ENCODE data around the gene REEP5. TPM values are rescaled to one million over a fixed set of nuclear protein-coding genes. Genes with fewer than 3 reads are reported as not detected.
"Not testable (repeated sequence)": the region's sequence is repeated elsewhere in the genome, so short reads cannot be mapped to it uniquely, and the experiment has no call there.

The REEP5 gene
- total RNA-seq, 1 experiment from 2014 or later = 57.0 TPM

- no peaks in the 10 kb centered on the region; the same call in 1 of the 2 replicates for H3K9me3 ChIP-seq (replicated peaks)
- H3K4me3 ChIP-seq = peak overlapping the region; percentile 83
- H3K27me3 ChIP-seq (replicated peaks) = no peaks in the 10 kb centered on the region
- peaks cover 21% of the 10 kb centered on the region for H3K4me1 ChIP-seq (replicated peaks)
- peak overlapping the region; percentile 55 for H3K27ac ChIP-seq
- H3K36me3 ChIP-seq = peaks cover 51% of the 10 kb centered on the region
- peak; percentile 79 to 88 for DNase-seq (ENCODE audit: low read depth in 1 of 2, low spot score in 2 of 2)
These were observed 798 bp downstream of the REEP5 start for GRCh38 chr5:112921026-112921832.

GRCh38 chr5:112919972-112920371 lies 2.1 kb downstream of the REEP5 start:
- Histone ChIP-seq H3K27ac (no peak overlapping the region), H3K4me3 (no peak overlapping the region), H3K36me3 (peaks cover 62% of the 10 kb centered on the region), H3K9me3 (replicated peaks) (no peaks in the 10 kb centered on the region; the same call in 1 of the 2 replicates), H3K4me1 (replicated peaks) (peaks cover 21% of the 10 kb centered on the region), H3K27me3 (replicated peaks) (no peaks in the 10 kb centered on the region)
- DNase-seq (ENCODE audit: low read depth in 1 of 2, low spot score in 2 of 2) = no peak

- Histone ChIP-seq H3K9me3 (replicated peaks) (no peaks in the 10 kb centered on the region; the same call in 1 of the 2 replicates), H3K4me3 (no peak overlapping the region), H3K4me1 (replicated peaks) (peaks cover 24% of the 10 kb centered on the region), H3K27me3 (replicated peaks) (no peaks in the 10 kb centered on the region), H3K36me3 (peaks cover 74% of the 10 kb centered on the region), H3K27ac (no peak overlapping the region)
- DNase-seq (ENCODE audit: low read depth in 1 of 2, low spot score in 2 of 2) = peak; percentile 52 to 56
These were observed 3.3 kb downstream of the REEP5 start for GRCh38 chr5:112918679-112919078.

GRCh38 chr5:112918136-112918535 lies 3.9 kb downstream of the REEP5 start:
- Histone ChIP-seq H3K4me1 (replicated peaks) (peaks cover 28% of the 10 kb centered on the region), H3K4me3 (no peak overlapping the region), H3K27me3 (replicated peaks) (no peaks in the 10 kb centered on the region), H3K27ac (no peak overlapping the region), H3K9me3 (replicated peaks) (no peaks in the 10 kb centered on the region; the same call in 1 of the 2 replicates), H3K36me3 (peaks cover 77% of the 10 kb centered on the region)
- no peak for DNase-seq (ENCODE audit: low read depth in 1 of 2, low spot score in 2 of 2)

- Histone ChIP-seq H3K27ac (no peak overlapping the region), H3K36me3 (peaks cover 83% of the 10 kb centered on the region), H3K9me3 (replicated peaks) (no peaks in the 10 kb centered on the region; the same call in 1 of the 2 replicates), H3K4me3 (no peak overlapping the region), H3K4me1 (replicated peaks) (peaks cover 31% of the 10 kb centered on the region), H3K27me3 (replicated peaks) (no peaks in the 10 kb centered on the region)
- DNase-seq (ENCODE audit: low read depth in 1 of 2, low spot score in 2 of 2) = no peak
These were observed 4.5 kb downstream of the REEP5 start for GRCh38 chr5:112917453-112917995.

GRCh38 chr5:112915831-112916230 lies 6.2 kb downstream of the REEP5 start:
- no peak for DNase-seq (ENCODE audit: low read depth in 1 of 2, low spot score in 2 of 2)
- Histone ChIP-seq H3K27me3 (replicated peaks) (no peaks in the 10 kb centered on the region), H3K4me3 (no peak overlapping the region), H3K27ac (no peak overlapping the region), H3K9me3 (replicated peaks) (no peaks in the 10 kb centered on the region), H3K4me1 (replicated peaks) (peaks cover 29% of the 10 kb centered on the region), H3K36me3 (peaks cover 82% of the 10 kb centered on the region)

- H3K4me1 ChIP-seq (replicated peaks) = peaks cover 24% of the 10 kb centered on the region
- H3K27ac ChIP-seq = no peak overlapping the region
- no peaks in the 10 kb centered on the region for H3K9me3 ChIP-seq (replicated peaks)
- no peak for DNase-seq (ENCODE audit: low read depth in 1 of 2, low spot score in 2 of 2)
- H3K36me3 ChIP-seq = peaks cover 88% of the 10 kb centered on the region
- H3K4me3 ChIP-seq = no peak overlapping the region
- no peaks in the 10 kb centered on the region for H3K27me3 ChIP-seq (replicated peaks)
These were observed 7.4 kb downstream of the REEP5 start for GRCh38 chr5:112914584-112914983.

- H3K27me3 ChIP-seq (replicated peaks) = no peaks in the 10 kb centered on the region
- no peak for DNase-seq (ENCODE audit: low read depth in 1 of 2, low spot score in 2 of 2)
- peaks cover 67% of the 10 kb centered on the region for H3K36me3 ChIP-seq
- no peaks in the 10 kb centered on the region for H3K9me3 ChIP-seq (replicated peaks)
- peaks cover 15% of the 10 kb centered on the region for H3K4me1 ChIP-seq (replicated peaks)
- no peak overlapping the region for H3K4me3 ChIP-seq
- H3K27ac ChIP-seq = no peak overlapping the region
These were observed 11.5 kb downstream of the REEP5 start for GRCh38 chr5:112910529-112910928.

GRCh38 chr5:112908854-112909253 lies 13.2 kb downstream of the REEP5 start:
- DNase-seq (ENCODE audit: low read depth in 1 of 2, low spot score in 2 of 2) = no peak
- H3K27me3 ChIP-seq (replicated peaks) = no peaks in the 10 kb centered on the region
- H3K4me3 ChIP-seq = no peak overlapping the region
- H3K36me3 ChIP-seq = peaks cover 58% of the 10 kb centered on the region
- H3K4me1 ChIP-seq (replicated peaks) = peaks cover 13% of the 10 kb centered on the region
- H3K9me3 ChIP-seq (replicated peaks) = no peaks in the 10 kb centered on the region
- H3K27ac ChIP-seq = no peak overlapping the region

GRCh38 chr5:112907166-112907631 lies 14.8 kb downstream of the REEP5 start:
- DNase-seq (ENCODE audit: low read depth in 1 of 2, low spot score in 2 of 2) = no peak
- no peak overlapping the region for H3K27ac ChIP-seq
- H3K4me3 ChIP-seq = no peak overlapping the region
- no peaks in the 10 kb centered on the region for H3K4me1 ChIP-seq (replicated peaks)
- H3K36me3 ChIP-seq = peaks cover 58% of the 10 kb centered on the region
- H3K27me3 ChIP-seq (replicated peaks) = no peaks in the 10 kb centered on the region
- no peaks in the 10 kb centered on the region for H3K9me3 ChIP-seq (replicated peaks)

- Histone ChIP-seq H3K27me3 (replicated peaks) (no peaks in the 10 kb centered on the region), H3K4me3 (no peak overlapping the region), H3K36me3 (peaks cover 58% of the 10 kb centered on the region), H3K27ac (no peak overlapping the region), H3K9me3 (replicated peaks) (no peaks in the 10 kb centered on the region), H3K4me1 (replicated peaks) (no peaks in the 10 kb centered on the region)
- DNase-seq (ENCODE audit: low read depth in 1 of 2, low spot score in 2 of 2) = no peak
These were observed 15.4 kb downstream of the REEP5 start for GRCh38 chr5:112906637-112907036.

- peaks cover 58% of the 10 kb centered on the region for H3K36me3 ChIP-seq
- not testable (repeated sequence) for H3K27me3 ChIP-seq (replicated peaks); H3K27ac ChIP-seq; H3K4me3 ChIP-seq; H3K4me1 ChIP-seq (replicated peaks); H3K9me3 ChIP-seq (replicated peaks); DNase-seq (ENCODE audit: low read depth in 1 of 2, low spot score in 2 of 2)
These were observed 17.0 kb downstream of the REEP5 start for GRCh38 chr5:112904996-112905395.

GRCh38 chr5:112902561-112902960 lies 19.5 kb downstream of the REEP5 start:
- H3K27ac ChIP-seq = no peak overlapping the region
- H3K27me3 ChIP-seq (replicated peaks) = no peaks in the 10 kb centered on the region
- H3K4me1 ChIP-seq (replicated peaks) = no peaks in the 10 kb centered on the region
- peaks cover 69% of the 10 kb centered on the region for H3K36me3 ChIP-seq
- no peaks in the 10 kb centered on the region for H3K9me3 ChIP-seq (replicated peaks)
- peak in 1 of 2 experiments; percentile 14 for DNase-seq (ENCODE audit: low read depth in 1 of 2, low spot score in 2 of 2)
- H3K4me3 ChIP-seq = no peak overlapping the region

- no peak for DNase-seq (ENCODE audit: low read depth in 1 of 2, low spot score in 2 of 2)
- H3K27me3 ChIP-seq (replicated peaks) = no peaks in the 10 kb centered on the region
- H3K27ac ChIP-seq = no peak overlapping the region
- H3K4me3 ChIP-seq = no peak overlapping the region
- no peaks in the 10 kb centered on the region for H3K9me3 ChIP-seq (replicated peaks)
- H3K36me3 ChIP-seq = peaks cover 79% of the 10 kb centered on the region
- H3K4me1 ChIP-seq (replicated peaks) = no peaks in the 10 kb centered on the region
These were observed 26.3 kb downstream of the REEP5 start for GRCh38 chr5:112895682-112896081.
